22Rv1 (cell line): ENCODE results near the gene RXRG.

ENCODE experiments used
- CTCF ChIP-seq: fragments of 450-650 bp; IDR thresholded peaks from 2 replicates; pipeline ENCODE4 v1.5.1; 2017; ENCODE audit warnings: mild to moderate bottlenecking
- ZFX ChIP-seq: fragments of 450-650 bp; IDR thresholded peaks from 2 replicates; pipeline ENCODE4 v1.6.1; 2017; ENCODE audit warnings: antibody characterized with exemption, borderline replicate concordance

DNA sequence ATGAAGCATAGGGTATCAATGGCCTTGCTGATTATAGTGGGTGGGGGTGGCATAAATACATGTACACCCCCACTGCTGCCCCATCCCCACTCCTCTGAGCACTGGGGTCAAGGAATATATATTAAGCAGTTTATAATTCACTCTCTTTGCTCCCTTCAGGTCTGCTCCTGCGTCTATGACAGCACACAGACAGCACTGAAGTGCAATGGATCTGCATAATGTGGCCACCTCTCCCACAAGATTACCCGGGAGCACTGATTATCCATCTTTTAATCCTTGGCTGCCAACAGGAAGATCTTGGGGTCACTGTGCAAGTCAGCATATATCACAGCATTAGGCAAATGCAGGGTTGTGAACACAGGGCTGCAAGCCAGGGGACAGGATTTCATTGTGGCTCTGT lies 19.3 kb downstream of the RXRG start:
- no peak for TF ChIP-seq CTCF
- no peak for TF ChIP-seq ZFX
